GM18499 (cell line): ENCODE data around the gene ITGA6.

Source experiments
- ATAC-seq: cut with Tn5 transposase; IDR thresholded peaks from one replicate; pipeline ENCODE4 v1.9.1; 2021; ENCODE audit warnings: moderate number of reproducible peaks; ENCODE audit not compliant: insufficient read depth, unreplicated experiment

The ITGA6 gene

GRCh38 chr2:172438741-172439508 is 11.5 kb downstream of the ITGA6 start:
- ATAC-seq, result no peak

- ATAC-seq, result no peak
Observed at GRCh38 chr2:172439509-172439860, 12.1 kb downstream of the ITGA6 start.

DNA sequence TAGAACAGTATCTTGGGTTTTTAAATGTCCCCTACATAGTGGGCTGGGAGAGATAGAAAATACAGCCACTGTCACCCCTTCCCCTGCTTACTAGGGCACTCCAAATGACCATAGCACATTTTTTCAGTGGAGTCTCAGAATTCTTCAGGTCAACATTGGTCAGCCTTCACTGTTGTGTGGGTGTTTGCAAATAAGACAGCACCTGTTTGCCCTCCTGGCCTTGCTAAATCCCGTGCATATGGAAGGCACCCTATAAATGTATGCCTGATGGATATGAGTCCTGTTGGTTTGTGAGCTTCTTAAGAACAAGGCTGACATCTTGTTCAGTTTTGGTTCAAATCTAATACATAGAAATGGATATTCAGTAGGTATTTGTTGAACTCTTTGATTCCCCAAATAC is 12.5 kb downstream of the ITGA6 start:
- no peak for ATAC-seq

DNA sequence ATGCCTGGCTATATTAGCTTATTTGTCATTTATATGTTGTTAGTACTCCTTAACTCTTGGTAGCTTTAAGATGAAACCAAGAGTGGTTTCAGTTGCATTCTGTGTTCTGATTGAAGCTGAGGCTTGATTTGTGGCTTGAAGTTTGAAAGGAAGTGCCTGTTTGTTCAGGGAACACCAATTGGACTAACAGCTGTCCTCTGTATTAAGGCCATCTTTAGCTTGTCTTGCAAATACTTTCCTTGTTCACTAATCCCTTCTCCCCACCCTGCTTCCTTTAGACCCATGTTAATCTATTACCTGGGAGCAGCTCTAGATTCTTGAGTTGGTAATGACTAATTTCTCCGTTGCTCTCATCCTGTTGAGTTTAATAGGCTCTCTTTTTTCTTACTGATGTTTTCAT is 13.4 kb downstream of the ITGA6 start:
- ATAC-seq, result no peak

DNA sequence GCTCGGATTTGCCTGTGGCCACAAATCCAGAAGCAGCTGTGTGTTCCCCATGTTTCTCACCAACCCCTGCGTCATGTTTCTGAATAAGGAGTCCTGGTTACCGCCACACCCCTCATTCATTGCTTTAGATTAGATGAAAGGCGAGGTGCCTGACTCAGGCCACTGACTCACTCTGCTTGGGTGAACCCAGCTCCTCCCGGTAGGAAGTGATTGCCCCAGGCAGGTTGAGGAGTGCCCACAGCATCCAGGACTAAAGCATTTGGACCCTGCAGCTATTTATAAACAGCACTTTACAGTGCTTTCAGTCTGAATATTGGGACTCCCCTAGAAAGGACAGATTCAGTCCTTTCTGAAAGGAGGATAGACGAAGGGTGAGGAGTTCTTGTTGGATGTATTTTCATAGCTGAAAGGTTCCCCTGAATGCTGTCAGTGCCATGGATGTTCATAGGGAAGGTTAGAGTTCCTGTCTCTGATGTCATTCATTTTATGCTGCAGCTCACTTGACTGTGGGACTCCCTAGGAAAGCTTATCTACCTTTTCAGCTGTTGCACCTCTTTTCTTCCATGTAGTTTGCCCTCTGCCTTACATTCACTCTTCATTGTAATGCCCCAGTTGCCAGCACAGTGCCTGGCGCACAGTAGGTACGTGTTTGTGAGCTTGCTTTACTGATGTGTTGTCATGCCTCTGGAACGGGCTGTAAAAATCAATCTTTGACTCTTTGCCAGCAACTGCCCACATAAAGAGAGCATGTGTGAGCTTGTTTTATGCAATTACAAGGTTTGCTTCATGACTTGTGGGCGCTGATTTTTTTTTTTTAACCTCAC is 14.9 kb downstream of the ITGA6 start:
- no peak for ATAC-seq

- ATAC-seq, result no peak
Observed at GRCh38 chr2:172445851-172446250, 18.5 kb downstream of the ITGA6 start.

DNA sequence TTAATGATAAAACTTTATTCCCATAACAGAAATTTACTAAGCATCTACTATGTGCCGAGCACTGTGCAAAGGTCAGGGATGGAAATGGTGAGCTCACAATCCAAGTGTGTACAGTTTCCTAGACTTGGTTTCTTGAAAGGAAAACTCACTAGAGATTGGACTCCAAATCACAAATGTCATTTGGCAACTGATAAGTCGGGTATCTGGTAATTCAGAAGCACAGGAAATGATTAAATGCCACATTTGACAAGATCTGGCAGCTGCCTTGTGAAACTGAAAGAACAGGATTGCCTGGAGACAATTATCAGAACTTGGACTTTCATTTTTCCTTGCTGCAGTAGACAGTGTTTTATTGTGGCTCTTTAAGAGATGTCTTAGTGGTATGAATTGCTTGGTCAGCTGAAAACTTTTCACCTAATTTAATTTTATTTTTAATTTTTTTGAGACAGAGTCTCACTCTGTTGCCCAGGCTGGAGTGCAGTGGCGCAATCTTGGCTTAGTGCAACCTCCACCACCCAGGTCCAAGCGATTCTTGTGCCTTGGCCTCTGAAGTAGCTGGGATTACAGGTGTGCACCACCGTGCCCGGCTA is 19.2 kb downstream of the ITGA6 start:
- ATAC-seq, result no peak

DNA sequence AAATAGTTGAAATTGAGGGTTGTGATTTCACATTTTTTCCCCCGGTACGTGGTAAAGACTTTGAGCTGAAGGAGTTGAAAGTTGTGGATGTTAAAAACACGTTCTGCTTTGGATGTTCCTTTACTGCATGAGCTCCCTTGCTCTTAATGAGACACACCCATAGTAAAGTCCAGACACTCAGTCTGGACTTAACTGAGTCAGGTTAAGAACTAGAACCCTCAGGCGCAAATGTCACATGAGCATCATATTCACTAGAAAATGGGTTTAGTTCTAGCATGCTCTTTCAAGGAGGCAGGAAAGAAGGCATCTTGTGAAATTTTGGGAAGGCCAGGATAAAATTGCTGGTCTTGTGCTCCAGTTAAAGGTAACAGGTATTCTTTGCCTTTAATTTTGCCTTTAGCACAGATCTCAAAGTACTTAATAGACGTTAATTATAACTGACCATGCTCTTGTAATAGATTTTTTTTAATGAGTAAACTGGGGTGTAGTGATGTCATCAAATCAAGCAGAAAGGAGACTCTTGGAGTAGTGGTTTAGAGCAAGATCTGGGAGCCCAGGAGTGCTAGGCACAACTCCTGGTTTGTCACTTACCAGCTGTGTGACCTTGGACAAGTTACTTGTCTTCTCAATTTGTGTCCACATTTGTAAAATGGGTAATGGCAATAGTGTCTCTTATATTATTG is 20.6 kb downstream of the ITGA6 start:
- no peak for ATAC-seq

DNA sequence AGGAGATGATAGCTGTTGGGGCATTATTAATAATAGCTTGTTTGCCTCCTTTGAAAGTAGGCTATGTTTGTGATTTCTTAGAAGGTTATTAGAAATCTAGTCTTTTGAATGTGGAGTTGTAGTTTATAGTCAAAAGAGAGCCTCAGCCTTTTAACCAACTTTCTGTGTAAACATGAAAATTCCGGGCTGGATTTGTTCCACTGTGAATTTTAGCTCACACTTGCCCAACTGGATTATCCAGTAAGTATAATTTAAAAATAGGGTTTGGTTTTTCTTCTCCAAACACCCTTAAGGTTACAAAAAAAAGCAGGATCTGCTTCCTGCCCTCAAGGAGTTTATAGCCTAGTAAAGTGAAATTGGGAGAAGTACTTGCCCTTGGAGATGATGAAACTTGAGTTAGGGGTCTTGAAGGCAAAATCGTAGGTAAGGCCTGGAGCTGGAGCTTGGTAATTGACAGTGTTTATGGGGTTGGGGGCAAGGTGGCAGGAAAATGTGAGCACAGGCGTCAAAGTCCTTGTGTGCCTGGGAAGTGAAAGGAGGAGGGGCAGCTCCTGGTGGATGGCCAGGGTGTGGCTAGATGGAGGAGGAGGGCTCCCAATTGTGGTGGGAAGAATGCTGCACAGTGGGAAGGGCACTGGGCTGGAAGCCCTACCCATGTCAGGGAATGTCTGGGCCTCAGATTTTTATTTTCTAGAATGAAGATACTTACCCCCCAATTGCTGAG is 21.3 kb downstream of the ITGA6 start:
- ATAC-seq, result no peak

GRCh38 chr2:172449911-172450550 is 22.6 kb downstream of the ITGA6 start:
- ATAC-seq, result no peak

- ATAC-seq, result no peak
Observed at GRCh38 chr2:172451923-172452322, 24.5 kb downstream of the ITGA6 start.

DNA sequence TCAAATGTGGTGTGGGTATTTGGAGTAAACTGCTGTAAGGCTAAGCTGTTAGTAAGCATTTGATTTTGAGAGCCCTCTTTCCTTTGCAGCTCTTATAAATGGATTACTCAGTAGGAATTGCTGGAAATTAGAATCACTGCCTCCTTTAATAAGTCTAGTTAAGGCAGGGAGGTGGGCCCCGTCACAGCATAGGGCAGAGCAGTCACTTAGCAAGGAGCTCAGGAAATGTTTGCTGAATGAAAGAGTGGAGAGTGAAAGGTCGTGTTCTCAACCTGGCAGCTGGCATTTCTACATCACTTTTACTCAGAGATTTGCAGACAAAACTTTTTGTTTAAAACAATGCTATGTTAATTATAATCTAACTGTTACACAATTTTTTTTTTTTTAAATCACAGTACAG is 25.5 kb downstream of the ITGA6 start:
- no peak for ATAC-seq

DNA sequence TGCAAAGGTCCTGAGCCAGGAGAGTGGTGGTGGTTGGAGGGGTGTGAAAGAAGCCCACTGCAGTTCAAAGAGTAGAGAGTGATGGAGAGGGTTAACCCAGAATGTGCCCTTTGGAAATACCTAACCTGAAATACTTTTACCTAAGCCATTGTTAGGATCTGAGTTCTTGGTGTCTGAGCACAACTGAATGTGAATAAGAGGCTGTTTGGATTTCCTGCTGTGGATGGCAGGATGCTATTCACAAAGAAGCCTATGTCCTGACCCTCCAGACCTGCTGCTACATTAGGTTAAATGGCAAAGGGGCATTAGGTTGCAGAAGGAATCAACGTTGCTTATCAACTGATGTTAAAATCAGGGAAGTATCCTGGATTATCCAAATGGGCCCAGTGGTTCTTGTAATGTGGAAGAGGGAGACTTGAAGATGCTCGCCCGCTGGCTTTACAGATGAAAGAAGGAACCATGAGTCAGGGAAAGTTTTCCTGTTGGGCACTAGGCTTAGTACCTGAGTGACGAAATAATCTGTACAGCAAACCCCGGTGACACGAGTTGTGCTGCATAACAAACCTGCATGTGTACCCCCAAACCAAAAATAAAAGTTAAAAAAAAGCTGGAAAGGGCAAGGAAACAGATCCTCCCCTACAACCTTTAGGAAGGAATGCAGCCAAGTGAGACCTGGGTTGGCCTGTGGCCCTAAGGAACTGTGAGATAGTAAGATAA is 27.2 kb downstream of the ITGA6 start:
- no peak for ATAC-seq

DNA sequence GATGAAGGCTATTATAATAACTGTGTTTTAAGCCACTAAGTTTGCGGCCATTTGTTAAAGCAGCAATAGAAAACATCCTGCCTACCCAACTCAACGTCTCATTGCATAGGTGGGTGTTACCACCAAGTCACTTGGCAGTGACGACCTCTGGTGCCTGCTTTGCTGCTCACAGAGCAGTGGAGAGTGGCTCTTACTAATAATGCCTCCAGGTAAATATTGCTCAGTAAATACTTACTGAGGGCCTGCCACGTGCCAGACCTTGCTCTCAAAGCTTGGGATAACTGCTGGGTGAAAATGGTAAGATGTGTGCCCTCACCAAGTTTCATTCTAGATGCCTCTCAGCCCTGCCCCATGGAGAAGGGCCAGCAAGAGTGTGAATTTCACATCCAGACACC is 27.7 kb downstream of the ITGA6 start:
- no peak for ATAC-seq

- no peak for ATAC-seq
Observed at GRCh38 chr2:172456002-172456401, 28.6 kb downstream of the ITGA6 start.

GRCh38 chr2:172457536-172457935 is 30.1 kb downstream of the ITGA6 start:
- ATAC-seq, result no peak

DNA sequence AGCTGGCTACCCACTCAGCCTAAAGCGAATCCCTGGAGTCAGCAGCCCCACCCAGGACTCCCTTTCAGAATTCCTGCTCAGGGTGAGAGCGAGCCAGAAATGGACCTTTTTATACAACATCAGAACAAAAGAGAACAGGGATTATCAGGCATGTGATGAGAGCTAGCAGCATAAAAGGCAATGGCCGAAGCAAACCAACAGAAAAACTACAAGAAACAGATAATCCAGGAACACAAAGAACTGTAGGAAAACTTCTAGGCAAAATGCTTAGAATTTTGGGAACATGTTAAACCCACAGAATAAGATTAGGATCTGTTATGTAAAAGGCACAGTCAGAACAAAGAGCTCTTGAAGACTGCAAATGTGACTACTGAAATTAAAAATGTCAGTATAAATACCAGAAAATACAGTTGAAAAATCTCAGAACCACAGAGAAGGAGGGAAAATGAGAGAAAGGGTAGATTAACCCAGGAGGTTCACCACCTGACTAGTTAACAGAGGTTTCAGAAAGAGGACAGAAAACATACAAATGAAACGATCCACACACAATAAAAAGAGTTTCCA is 31.3 kb downstream of the ITGA6 start:
- no peak for ATAC-seq

DNA sequence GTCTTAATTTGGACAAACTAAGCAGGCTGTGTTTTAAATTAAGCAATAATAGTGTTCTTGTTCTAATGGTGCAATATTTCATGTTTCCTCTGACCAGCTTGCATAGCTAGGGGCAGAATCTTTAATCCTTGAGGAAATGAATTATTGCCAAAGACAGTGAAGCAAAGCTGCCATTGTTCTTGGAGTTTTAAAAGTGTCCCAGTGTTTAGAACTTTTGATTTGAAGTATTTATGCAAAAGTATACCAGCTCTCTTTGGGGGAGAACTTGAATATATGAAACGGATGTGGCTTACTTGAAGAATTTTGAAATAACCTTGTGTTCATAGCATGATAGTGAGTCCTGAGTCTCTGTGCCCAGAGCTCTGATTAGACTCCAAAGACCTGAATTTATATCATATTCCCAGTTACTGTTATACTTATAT is 33.4 kb downstream of the ITGA6 start:
- no peak for ATAC-seq
